ENCODE measurements around the gene DUSP1.

DNA sequence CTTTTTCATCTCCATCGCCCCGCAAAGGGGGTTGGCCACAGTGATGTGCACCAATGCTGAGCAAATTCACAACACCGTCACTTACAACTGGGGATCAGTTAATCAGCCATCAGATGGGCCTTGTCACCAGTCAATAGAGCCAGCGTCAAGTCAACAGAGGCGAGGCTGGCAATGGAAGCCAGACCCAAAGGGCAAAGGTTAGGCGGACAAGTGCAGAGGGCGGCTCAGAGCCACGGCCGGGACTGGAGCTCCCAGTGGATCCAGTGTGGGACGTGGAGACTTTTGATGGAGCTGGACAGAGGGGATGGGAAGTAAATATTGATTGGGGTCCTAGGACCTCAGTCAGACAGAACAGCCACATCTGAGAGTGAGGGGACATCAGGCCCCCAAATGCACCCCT lies 45.7 kb downstream of the DUSP1 start:
- TF ChIP-seq EZH2 (IDR thresholded peaks at IDR 0.05; ENCODE audit: borderline replicate concordance): no peak
- TF ChIP-seq, protein P1, sequence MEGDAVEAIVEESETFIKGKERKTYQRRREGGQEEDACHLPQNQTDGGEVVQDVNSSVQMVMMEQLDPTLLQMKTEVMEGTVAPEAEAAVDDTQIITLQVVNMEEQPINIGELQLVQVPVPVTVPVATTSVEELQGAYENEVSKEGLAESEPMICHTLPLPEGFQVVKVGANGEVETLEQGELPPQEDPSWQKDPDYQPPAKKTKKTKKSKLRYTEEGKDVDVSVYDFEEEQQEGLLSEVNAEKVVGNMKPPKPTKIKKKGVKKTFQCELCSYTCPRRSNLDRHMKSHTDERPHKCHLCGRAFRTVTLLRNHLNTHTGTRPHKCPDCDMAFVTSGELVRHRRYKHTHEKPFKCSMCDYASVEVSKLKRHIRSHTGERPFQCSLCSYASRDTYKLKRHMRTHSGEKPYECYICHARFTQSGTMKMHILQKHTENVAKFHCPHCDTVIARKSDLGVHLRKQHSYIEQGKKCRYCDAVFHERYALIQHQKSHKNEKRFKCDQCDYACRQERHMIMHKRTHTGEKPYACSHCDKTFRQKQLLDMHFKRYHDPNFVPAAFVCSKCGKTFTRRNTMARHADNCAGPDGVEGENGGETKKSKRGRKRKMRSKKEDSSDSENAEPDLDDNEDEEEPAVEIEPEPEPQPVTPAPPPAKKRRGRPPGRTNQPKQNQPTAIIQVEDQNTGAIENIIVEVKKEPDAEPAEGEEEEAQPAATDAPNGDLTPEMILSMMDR (IDR thresholded peaks at IDR 0.05; ENCODE audit: poor library complexity): no peak

Measured in hepatocyte (in vitro differentiated cells).